ENCODE measurements around the gene LRRC47. TPM values are rescaled to one million over a fixed set of nuclear protein-coding genes. Genes with fewer than 3 reads are reported as not detected.

Gene LRRC47
- total and polyA plus RNA-seq, 2 of the 8 experiments (the other 6 are each of a cell fraction or from before 2014, with no cell fraction given) = 38.3 to 82.4 TPM

DNA sequence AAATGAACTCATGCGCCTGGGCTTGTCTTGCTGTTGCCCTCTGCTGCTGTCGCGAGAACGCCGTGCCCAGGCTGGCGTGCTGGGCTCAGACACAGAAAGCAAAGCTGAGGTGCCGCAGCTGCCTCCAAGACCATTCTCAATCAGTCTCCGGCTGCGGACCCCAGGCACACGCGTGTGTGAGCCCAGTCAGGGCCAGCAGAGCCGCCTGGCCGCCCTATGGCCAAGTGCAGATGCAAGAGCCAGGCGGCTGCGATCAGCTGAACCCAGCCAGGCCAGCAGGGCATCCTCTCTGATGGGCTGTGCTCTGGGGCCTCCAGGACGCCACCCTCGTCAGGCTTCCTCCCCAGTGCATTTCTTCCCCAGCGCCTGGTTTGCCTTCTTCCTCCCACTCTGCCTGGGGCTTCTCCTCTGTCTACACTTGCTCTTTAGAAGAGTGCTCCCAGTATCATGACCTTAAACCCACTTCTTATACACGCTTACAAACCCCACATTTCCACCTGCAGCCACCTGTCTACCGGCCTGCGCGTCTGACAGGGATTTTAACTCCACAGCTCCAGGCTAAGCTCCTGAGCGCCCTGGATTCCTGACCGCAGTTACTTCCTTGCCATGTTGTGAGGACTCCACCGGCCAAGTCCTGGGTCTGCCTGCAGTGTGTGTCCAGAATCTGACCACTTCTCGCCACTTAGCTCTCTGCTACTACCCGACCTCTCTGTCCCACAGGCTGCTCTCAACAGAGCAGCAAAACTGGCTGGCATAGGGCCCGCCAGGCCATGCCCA is 21.7 kb upstream of the LRRC47 start (continued):
- no peak for TF ChIP-seq POU5F1 (IDR thresholded peaks at IDR 0.05; ENCODE audit: low read depth, low read length)
- TF ChIP-seq RBBP5 (IDR thresholded peaks at IDR 0.05; ENCODE audit: borderline replicate concordance, low read depth, low read length) = no peak

All from H1 (cell line).